Esophagus squamous epithelium (tissue), 5 donors: ENCODE measurements around the gene EXPH5. TPM values are rescaled to one million over a fixed set of nuclear protein-coding genes. Genes with fewer than 3 reads are reported as not detected.

Experiments
- DNase-seq: peaks from one replicate; lab custom pipeline; 2025; lab: John Stamatoyannopoulos, UW
- H3K27ac ChIP-seq, 4 donors: fragments of 200-600 bp; sonication (generic); one replicate each; pipeline ENCODE4 v1.5.1; 2016 to 2019; ENCODE audit warnings: mild to moderate bottlenecking in 1 of 4
- H3K27me3 ChIP-seq, 4 donors: fragments of 200-600 bp; sonication (generic); 1 replicate in 3 of 4; 2 replicates in 1 of 4; pipeline versions ENCODE4 v1.5.1 to v1.6.0; 2017 to 2021; ENCODE audit warnings: antibody characterized with exemption in 1 of 4
- H3K36me3 ChIP-seq, 3 donors: fragments of 200-600 bp; sonication (generic); one replicate each; pipeline ENCODE4 v1.5.1; 2016 to 2019
- H3K4me1 ChIP-seq, 3 donors: fragments of 200-600 bp; sonication (generic); one replicate each; pipeline ENCODE4 v1.5.1; 2017 to 2019
- H3K4me3 ChIP-seq, 4 donors: fragments of 200-600 bp; sonication (generic); 1 replicate in 3 of 4; 2 replicates in 1 of 4; pipeline ENCODE4 v1.5.1; 2016 to 2019; ENCODE audit warnings: mild to moderate bottlenecking in 2 of 4, moderate library complexity in 1 of 4
- H3K9me3 ChIP-seq, 3 donors: fragments of 200-600 bp; sonication (generic); one replicate each; pipeline ENCODE4 v1.5.1; 2016 to 2019
- POLR2A ChIP-seq, 4 donors: fragments of 450-650 bp; IDR thresholded peaks; one replicate each; pipeline ENCODE4 v1.6.1; 2017; ENCODE audit warnings: antibody characterized with exemption in 4 of 4, mild to moderate bottlenecking in 4 of 4, moderate library complexity in 3 of 4
- WGBS, 2 donors: methylation state at CpG; one replicate each; pipeline ENCODE4 v1.1.5; 2018; 5-methylcytosine and 5-hydroxymethylcytosine counted together
- intact Hi-C: fragments of 100-400 bp; cut with DNase I; formaldehyde crosslinking; loops from one replicate; pipeline ENCODE4 v1.15.0; 2022
- total RNA-seq, 4 donors: library from RNA; depleted of rRNA; stranded (reverse); fragments of >200 nt; gene quantifications; one replicate each; pipeline ENCODE4 v1.1.0, GENCODE V29; 2016
- TF ChIP-seq, protein P1 (sequence below), 6 experiments: fragments of 450-650 bp in 4 of 6; fragments of 200-600 bp in 2 of 6; sonication (generic) in 2 of 6; IDR thresholded peaks; one replicate each; pipeline ENCODE4 v1.5.1; 2016 to 2019; ENCODE audit warnings: antibody characterized with exemption in 6 of 6, mild to moderate bottlenecking in 4 of 6, moderate library complexity in 4 of 6
- donor health status: DM: yes; HTN: yes; CAD: no.

EXPH5 gene
- total RNA-seq, 4 donors from 2014 or later, result 23.4 to 36.7 (median 26.7) TPM

DNA sequence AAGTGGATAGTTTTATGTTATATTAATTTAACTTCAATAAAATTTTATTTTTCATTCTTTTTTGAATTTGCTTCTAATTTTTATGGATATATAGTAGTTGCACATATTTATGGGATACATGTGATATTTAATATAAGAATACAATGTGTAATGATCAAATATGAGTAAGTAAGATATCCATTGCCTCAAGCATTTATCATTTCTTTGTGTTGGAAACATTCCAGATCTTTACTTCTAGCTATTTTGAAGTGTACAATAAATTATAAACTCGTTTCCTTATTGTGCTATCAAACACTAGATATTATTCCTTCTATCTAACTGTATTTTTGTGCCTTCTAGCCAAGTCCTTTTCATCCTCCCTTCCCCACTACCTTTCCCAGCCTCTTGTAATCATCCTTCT is 17.0 kb downstream of the EXPH5 start:
- H3K36me3 ChIP-seq, result no peaks in the 10 kb centered on the region
- no peak for DNase-seq
- 15 to 17% methylated on average over 1 of the region's 1 CpG for WGBS, 2 donors
- H3K27ac ChIP-seq, result no peak overlapping the region
- no peaks in the 10 kb centered on the region for H3K27me3 ChIP-seq
- no peaks in the 10 kb centered on the region for H3K9me3 ChIP-seq
- TF ChIP-seq, protein P1, sequence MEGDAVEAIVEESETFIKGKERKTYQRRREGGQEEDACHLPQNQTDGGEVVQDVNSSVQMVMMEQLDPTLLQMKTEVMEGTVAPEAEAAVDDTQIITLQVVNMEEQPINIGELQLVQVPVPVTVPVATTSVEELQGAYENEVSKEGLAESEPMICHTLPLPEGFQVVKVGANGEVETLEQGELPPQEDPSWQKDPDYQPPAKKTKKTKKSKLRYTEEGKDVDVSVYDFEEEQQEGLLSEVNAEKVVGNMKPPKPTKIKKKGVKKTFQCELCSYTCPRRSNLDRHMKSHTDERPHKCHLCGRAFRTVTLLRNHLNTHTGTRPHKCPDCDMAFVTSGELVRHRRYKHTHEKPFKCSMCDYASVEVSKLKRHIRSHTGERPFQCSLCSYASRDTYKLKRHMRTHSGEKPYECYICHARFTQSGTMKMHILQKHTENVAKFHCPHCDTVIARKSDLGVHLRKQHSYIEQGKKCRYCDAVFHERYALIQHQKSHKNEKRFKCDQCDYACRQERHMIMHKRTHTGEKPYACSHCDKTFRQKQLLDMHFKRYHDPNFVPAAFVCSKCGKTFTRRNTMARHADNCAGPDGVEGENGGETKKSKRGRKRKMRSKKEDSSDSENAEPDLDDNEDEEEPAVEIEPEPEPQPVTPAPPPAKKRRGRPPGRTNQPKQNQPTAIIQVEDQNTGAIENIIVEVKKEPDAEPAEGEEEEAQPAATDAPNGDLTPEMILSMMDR (IDR thresholded peaks at IDR 0.05), result no peak
- TF ChIP-seq POLR2A (IDR thresholded peaks at IDR 0.05), result no peak
- no peak overlapping the region for H3K4me3 ChIP-seq
- H3K4me1 ChIP-seq, result peaks cover 1 to 12% (median 2%) of the 10 kb centered on the region in 3 donors
- intact Hi-C loops, result no loop called here

DNA sequence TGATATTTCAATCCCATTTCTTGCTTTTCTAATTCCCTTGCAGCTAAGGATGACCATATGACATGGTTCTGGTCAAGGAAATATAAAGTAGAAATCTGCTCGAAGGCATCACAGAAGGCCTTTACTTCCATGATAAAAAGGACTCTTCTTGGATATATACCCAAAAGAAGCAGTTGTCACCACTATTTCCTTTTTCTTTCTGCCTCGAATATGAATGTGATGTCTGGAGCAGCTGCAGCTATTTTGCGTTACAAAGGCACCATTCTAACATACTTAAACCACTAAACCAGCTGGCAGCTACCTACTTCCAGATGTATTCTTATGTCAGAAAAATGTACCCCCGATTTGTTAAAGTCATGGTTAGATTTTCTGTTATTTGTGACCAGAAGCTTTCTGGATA is 18.9 kb downstream of the EXPH5 start:
- Histone ChIP-seq H3K4me1 (peaks cover 5 to 30% (median 11%) of the 10 kb centered on the region in 3 donors), H3K27ac (no peak overlapping the region), H3K9me3 (no peaks in the 10 kb centered on the region), H3K4me3 (no peak overlapping the region), H3K27me3 (no peaks in the 10 kb centered on the region), H3K36me3 (no peaks in the 10 kb centered on the region)
- DNase-seq, result no peak
- TF ChIP-seq, protein P1 (IDR thresholded peaks at IDR 0.05), result no peak
- TF ChIP-seq POLR2A (IDR thresholded peaks at IDR 0.05), result no peak
- 88 to 97% methylated on average over 4 of the region's 4 CpGs for WGBS, 2 donors
- intact Hi-C loops, result no loop called here

DNA sequence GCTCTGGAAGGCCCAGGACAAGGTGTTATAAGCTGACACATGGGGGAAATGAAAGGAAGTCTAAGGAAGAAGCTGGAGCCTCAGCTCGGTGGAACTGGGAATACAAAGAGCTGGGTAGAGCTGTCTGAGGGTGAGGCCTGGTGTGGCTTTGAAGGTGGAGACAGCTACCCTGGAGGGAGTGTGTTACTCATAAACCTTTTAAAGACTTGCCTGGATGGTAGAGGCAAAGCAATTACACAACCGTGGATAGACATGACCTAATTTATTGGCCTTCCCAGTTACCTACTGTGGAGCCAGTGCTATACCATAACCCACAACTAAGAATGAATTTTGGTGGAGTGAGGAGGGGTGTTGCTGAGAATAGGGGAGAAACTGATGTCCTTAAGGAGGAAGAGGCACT is 22.6 kb downstream of the EXPH5 start:
- H3K9me3 ChIP-seq, result no peaks in the 10 kb centered on the region
- WGBS, 2 donors, result 30 to 35% methylated on average over 2 of the region's 2 CpGs
- H3K27me3 ChIP-seq, result no peaks in the 10 kb centered on the region
- no peak overlapping the region for H3K4me3 ChIP-seq
- intact Hi-C loops, result no loop called here
- no peak for TF ChIP-seq POLR2A (IDR thresholded peaks at IDR 0.05)
- TF ChIP-seq, protein P1 (IDR thresholded peaks at IDR 0.05), result no peak
- DNase-seq, result no peak
- H3K36me3 ChIP-seq, result no peaks in the 10 kb centered on the region
- H3K27ac ChIP-seq, result peak overlapping the region; percentile 70 to 86 (median 77)
- H3K4me1 ChIP-seq, result peaks cover 5 to 32% (median 11%) of the 10 kb centered on the region in 3 donors

DNA sequence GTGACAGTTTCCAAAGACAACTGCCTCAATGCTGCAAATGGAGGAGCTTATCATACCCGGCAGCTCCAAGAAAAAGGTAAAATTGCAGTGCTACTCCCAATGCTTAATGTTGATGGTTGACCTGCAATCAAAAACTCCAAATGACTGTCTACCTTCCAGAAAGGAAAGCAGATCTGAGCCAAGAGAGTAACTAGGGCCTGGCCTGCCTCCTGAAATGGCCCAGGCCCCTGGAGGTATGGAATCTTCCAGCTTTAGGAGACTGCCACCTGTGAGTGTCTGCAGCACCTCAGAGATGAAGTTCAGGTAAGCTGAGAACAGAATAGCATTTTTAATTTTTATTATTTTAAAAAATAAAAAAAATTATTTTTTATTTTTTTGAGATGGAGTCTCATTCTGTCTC is 23.7 kb downstream of the EXPH5 start:
- H3K9me3 ChIP-seq, result no peaks in the 10 kb centered on the region
- H3K4me1 ChIP-seq, result peaks cover 5 to 39% (median 11%) of the 10 kb centered on the region in 3 donors
- intact Hi-C loops, result no loop called here

DNA sequence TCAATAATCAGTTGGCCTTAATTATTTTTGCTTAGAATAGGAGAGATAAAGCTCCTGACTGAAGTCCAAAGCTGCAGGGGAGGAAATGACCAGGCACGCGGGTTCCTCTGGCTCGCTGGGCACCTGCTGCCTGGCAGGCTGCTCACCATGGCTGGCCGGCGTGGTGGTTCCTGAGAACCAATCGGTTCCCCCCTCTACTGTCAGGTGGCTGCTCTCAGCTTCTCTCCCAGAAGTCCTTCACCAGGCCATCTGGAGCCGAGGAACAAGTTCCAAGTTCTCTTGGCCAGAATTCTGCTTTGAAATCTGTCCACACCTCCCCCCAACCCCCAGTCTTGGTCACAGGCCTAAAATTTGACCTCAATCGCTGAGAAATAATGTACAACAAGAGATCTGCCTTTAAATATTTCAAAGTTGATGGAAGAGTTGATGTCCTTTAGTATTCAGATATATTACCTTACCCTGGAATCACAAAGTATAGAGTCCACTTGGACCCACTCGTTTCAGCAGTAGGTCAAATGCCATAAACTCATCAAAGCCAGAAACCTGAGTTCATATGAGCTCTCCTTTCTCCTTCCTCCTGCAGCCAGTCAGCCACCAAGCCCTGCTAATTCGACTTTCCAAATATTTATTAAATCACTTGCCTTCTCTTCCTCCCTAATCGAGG is 25.2 kb downstream of the EXPH5 start:
- Histone ChIP-seq H3K4me3 (no peak overlapping the region), H3K27me3 (no peaks in the 10 kb centered on the region), H3K27ac (no peak overlapping the region), H3K36me3 (no peaks in the 10 kb centered on the region), H3K9me3 (no peaks in the 10 kb centered on the region), H3K4me1 (peaks cover 5 to 49% (median 13%) of the 10 kb centered on the region in 3 donors)
- intact Hi-C loops, result no loop called here
- 82% methylated on average over 4 to 11 of the region's 11 CpGs for WGBS, 2 donors
- TF ChIP-seq, protein P1 (IDR thresholded peaks at IDR 0.05), result no peak
- TF ChIP-seq POLR2A (IDR thresholded peaks at IDR 0.05), result no peak
- DNase-seq, result no peak

More for the DNA sequence above, 23.7 kb downstream of the EXPH5 start:
- Histone ChIP-seq H3K4me3 (no peak overlapping the region), H3K27ac (peak overlapping the region in 1 of 4 donors; percentile 86), H3K36me3 (no peaks in the 10 kb centered on the region), H3K27me3 (no peaks in the 10 kb centered on the region)
- no peak for DNase-seq
- TF ChIP-seq POLR2A (IDR thresholded peaks at IDR 0.05), result no peak
- TF ChIP-seq, protein P1 (IDR thresholded peaks at IDR 0.05), result no peak
- 83% methylated on average over 1 of the region's 1 CpG for WGBS, 2 donors
